T-helper 17 cell (primary cell): ENCODE results near the gene C17orf50. TPM values are rescaled to one million over a fixed set of nuclear protein-coding genes. Genes with fewer than 3 reads are reported as not detected.

ENCODE experiments used
- ATAC-seq: fragments of 150-1000 bp; cut with Tn5 transposase; 2 replicates; pipeline ENCODE4 v1.10.0; 2021; ENCODE audit warnings: mild to moderate bottlenecking, moderate library complexity
- DNase-seq, 3 donors: peaks; one replicate each; pipeline versions ENCODE4 v3.0.0 to v3.0.0-alpha.2; 2020 to 2021
- H3K9me3 ChIP-seq: one replicate; pipeline ENCODE4 v1.7.0; 2013; ENCODE audit warnings: low read length, mild to moderate bottlenecking; ENCODE audit not compliant: control insufficient read depth, poor library complexity, severe bottlenecking
- H3K27ac Mint-ChIP-seq: one replicate; pipeline ENCODE4 v1.8.0; 2022; ENCODE audit warnings: mild to moderate bottlenecking, moderate library complexity, mixed read lengths
- H3K27me3 Mint-ChIP-seq: one replicate; pipeline ENCODE4 v1.8.0; 2022; ENCODE audit warnings: mixed read lengths
- H3K36me3 Mint-ChIP-seq: one replicate; pipeline ENCODE4 v1.8.0; 2022; ENCODE audit warnings: low read depth, mixed read lengths
- H3K4me1 Mint-ChIP-seq: one replicate; pipeline ENCODE4 v1.8.0; 2022; ENCODE audit warnings: mild to moderate bottlenecking, mixed read lengths
- H3K4me3 Mint-ChIP-seq: one replicate; pipeline ENCODE4 v1.8.0; 2022; ENCODE audit warnings: mild to moderate bottlenecking, moderate library complexity, mixed read lengths
- total RNA-seq, 4 donors: library from RNA in 2 of 4; stranded (reverse) in 2 of 4; gene quantifications; one replicate each; pipeline ENCODE4 v1.2.3 and lab custom pipeline; 2022 to 2026

The C17orf50 gene
- total RNA-seq, 2 donors from 2014 or later = not detected

GRCh38 chr17:35768797-35769196 lies 8.1 kb downstream of the C17orf50 start:
- DNase-seq (no peak), ATAC-seq (no peak)
- no peak overlapping the region for H3K4me3 Mint-ChIP-seq
- H3K27ac Mint-ChIP-seq = no peak overlapping the region
- H3K36me3 Mint-ChIP-seq = no peaks in the 10 kb centered on the region
- peaks cover 23% of the 10 kb centered on the region for H3K27me3 Mint-ChIP-seq
- no peaks in the 10 kb centered on the region for H3K9me3 ChIP-seq
- H3K4me1 Mint-ChIP-seq = peaks cover 7% of the 10 kb centered on the region

GRCh38 chr17:35769895-35770486 lies 9.3 kb downstream of the C17orf50 start:
- DNase-seq = no peak
- H3K36me3 Mint-ChIP-seq = no peaks in the 10 kb centered on the region
- H3K27me3 Mint-ChIP-seq = peaks cover 32% of the 10 kb centered on the region
- no peak overlapping the region for H3K4me3 Mint-ChIP-seq
- H3K27ac Mint-ChIP-seq = no peak overlapping the region
- no peaks in the 10 kb centered on the region for H3K9me3 ChIP-seq
- peaks cover 2% of the 10 kb centered on the region for H3K4me1 Mint-ChIP-seq
- no peak for ATAC-seq

GRCh38 chr17:35773129-35773528 lies 12.4 kb downstream of the C17orf50 start:
- no peak overlapping the region for H3K4me3 Mint-ChIP-seq
- H3K9me3 ChIP-seq = no peaks in the 10 kb centered on the region
- no peak overlapping the region for H3K27ac Mint-ChIP-seq
- ATAC-seq (no peak), DNase-seq (no peak)
- no peaks in the 10 kb centered on the region for H3K36me3 Mint-ChIP-seq
- peaks cover 2% of the 10 kb centered on the region for H3K4me1 Mint-ChIP-seq
- H3K27me3 Mint-ChIP-seq = peaks cover 36% of the 10 kb centered on the region

GRCh38 chr17:35773679-35774425 lies 13.2 kb downstream of the C17orf50 start:
- Mint-ChIP-seq H3K36me3 (no peaks in the 10 kb centered on the region), H3K4me3 (no peak overlapping the region), H3K27me3 (peaks cover 38% of the 10 kb centered on the region), H3K4me1 (peaks cover 2% of the 10 kb centered on the region), H3K27ac (no peak overlapping the region)
- H3K9me3 ChIP-seq = no peaks in the 10 kb centered on the region
- no peak for ATAC-seq
- no peak for DNase-seq

- Mint-ChIP-seq H3K27ac (no peak overlapping the region), H3K27me3 (peaks cover 40% of the 10 kb centered on the region), H3K36me3 (no peaks in the 10 kb centered on the region), H3K4me1 (no peaks in the 10 kb centered on the region), H3K4me3 (no peak overlapping the region)
- ATAC-seq = no peak
- H3K9me3 ChIP-seq = no peaks in the 10 kb centered on the region
- no peak for DNase-seq
Measured at GRCh38 chr17:35774499-35774898, 13.8 kb downstream of the C17orf50 start.

- DNase-seq (no peak), ATAC-seq (no peak)
- Mint-ChIP-seq H3K4me1 (no peaks in the 10 kb centered on the region), H3K4me3 (no peak overlapping the region), H3K36me3 (no peaks in the 10 kb centered on the region), H3K27me3 (peaks cover 40% of the 10 kb centered on the region), H3K27ac (no peak overlapping the region)
- no peaks in the 10 kb centered on the region for H3K9me3 ChIP-seq
Measured at GRCh38 chr17:35775039-35775438, 14.4 kb downstream of the C17orf50 start.

GRCh38 chr17:35775583-35775982 lies 14.9 kb downstream of the C17orf50 start:
- H3K9me3 ChIP-seq = no peaks in the 10 kb centered on the region
- H3K4me3 Mint-ChIP-seq = no peak overlapping the region
- peaks cover 42% of the 10 kb centered on the region for H3K27me3 Mint-ChIP-seq
- no peak for ATAC-seq
- no peak for DNase-seq
- no peaks in the 10 kb centered on the region for H3K4me1 Mint-ChIP-seq
- no peaks in the 10 kb centered on the region for H3K36me3 Mint-ChIP-seq
- H3K27ac Mint-ChIP-seq = no peak overlapping the region

- Mint-ChIP-seq H3K4me1 (peaks cover 3% of the 10 kb centered on the region), H3K4me3 (no peak overlapping the region)
Measured at GRCh38 chr17:35778641-35779196, 18.0 kb downstream of the C17orf50 start.

GRCh38 chr17:35780950-35781349 lies 20.3 kb downstream of the C17orf50 start:
- no peaks in the 10 kb centered on the region for H3K9me3 ChIP-seq
- no peak for DNase-seq
- no peak for ATAC-seq
- no peak overlapping the region for H3K4me3 Mint-ChIP-seq
- H3K27me3 Mint-ChIP-seq = peaks cover 38% of the 10 kb centered on the region
- peaks cover 3% of the 10 kb centered on the region for H3K36me3 Mint-ChIP-seq
- H3K4me1 Mint-ChIP-seq = peaks cover 3% of the 10 kb centered on the region
- H3K27ac Mint-ChIP-seq = no peak overlapping the region

More at GRCh38 chr17:35778641-35779196, 18.0 kb downstream of the C17orf50 start:
- Mint-ChIP-seq H3K27me3 (peaks cover 47% of the 10 kb centered on the region), H3K27ac (no peak overlapping the region), H3K36me3 (peaks cover 3% of the 10 kb centered on the region)
- H3K9me3 ChIP-seq = no peaks in the 10 kb centered on the region
- DNase-seq = no peak
- no peak for ATAC-seq

GRCh38 chr17:35784895-35785294 lies 24.2 kb downstream of the C17orf50 start:
- no peak for DNase-seq
- Mint-ChIP-seq H3K27ac (no peak overlapping the region), H3K27me3 (peaks cover 41% of the 10 kb centered on the region), H3K36me3 (peaks cover 3% of the 10 kb centered on the region), H3K4me3 (no peak overlapping the region), H3K4me1 (peaks cover 7% of the 10 kb centered on the region)
- no peak for ATAC-seq
- H3K9me3 ChIP-seq = no peaks in the 10 kb centered on the region

GRCh38 chr17:35786941-35787432 lies 26.3 kb downstream of the C17orf50 start:
- Mint-ChIP-seq H3K27ac (no peak overlapping the region), H3K36me3 (no peaks in the 10 kb centered on the region), H3K4me1 (peaks cover 4% of the 10 kb centered on the region), H3K4me3 (no peak overlapping the region), H3K27me3 (peaks cover 29% of the 10 kb centered on the region)
- no peak for DNase-seq
- no peaks in the 10 kb centered on the region for H3K9me3 ChIP-seq
- ATAC-seq = no peak

- ATAC-seq (no peak), DNase-seq (no peak)
- Mint-ChIP-seq H3K36me3 (no peaks in the 10 kb centered on the region), H3K27ac (no peak overlapping the region), H3K27me3 (peaks cover 41% of the 10 kb centered on the region), H3K4me1 (peaks cover 4% of the 10 kb centered on the region), H3K4me3 (no peak overlapping the region)
- H3K9me3 ChIP-seq = no peaks in the 10 kb centered on the region
Measured at GRCh38 chr17:35788477-35789368, 28.0 kb downstream of the C17orf50 start.

GRCh38 chr17:35790841-35791240 lies 30.2 kb downstream of the C17orf50 start:
- Mint-ChIP-seq H3K36me3 (no peaks in the 10 kb centered on the region), H3K27me3 (peaks cover 50% of the 10 kb centered on the region), H3K4me1 (peaks cover 4% of the 10 kb centered on the region), H3K27ac (no peak overlapping the region), H3K4me3 (no peak overlapping the region)
- H3K9me3 ChIP-seq = no peaks in the 10 kb centered on the region
- no peak for ATAC-seq
- DNase-seq = no peak
